HG02588 (cell line): Measurements from ENCODE around the gene SAMD15.
"Not testable (repeated sequence)": the region's sequence is repeated elsewhere in the genome, so short reads cannot be mapped to it uniquely, and the experiment has no call there.

Source experiments
- ATAC-seq: cut with Tn5 transposase; IDR thresholded peaks from one replicate; pipeline ENCODE4 v1.9.1; 2021; ENCODE audit warnings: mild to moderate bottlenecking, moderate library complexity; ENCODE audit not compliant: unreplicated experiment

SAMD15 gene

GRCh38 chr14:77376771-77377501 is at the start of gene SAMD15, which contains the start of gene TMED8:
Gene SAMD15 (plus strand): TSS chr14:77377379. CDS start chr14:77377419, 40 bp downstream.
Gene TMED8 (minus strand): TSS chr14:77377094. CDS start chr14:77377053, 41 bp downstream.
- ATAC-seq: peak; percentile 83

GRCh38 chr14:77329872-77330271 is 47.3 kb upstream of the SAMD15 start:
- ATAC-seq: no peak

DNA sequence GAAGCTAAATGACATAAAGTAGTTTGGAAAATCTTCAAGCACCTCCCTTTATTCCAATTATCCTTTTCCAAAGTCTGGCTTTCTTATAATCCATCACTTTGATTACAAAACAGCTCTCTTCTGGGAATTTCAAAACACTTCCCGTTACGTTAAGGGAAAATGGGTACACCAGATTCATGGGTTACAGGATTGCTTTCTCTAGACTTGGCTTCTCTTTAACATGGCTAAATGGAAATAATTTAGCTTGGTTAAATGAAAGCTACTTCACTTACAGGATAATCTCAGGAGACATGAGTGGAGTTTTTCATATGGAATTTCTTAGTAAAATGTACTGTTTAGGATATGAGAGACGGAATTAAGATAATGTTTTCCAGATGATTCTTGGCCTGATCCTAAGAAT is 41.6 kb upstream of the SAMD15 start:
- no peak for ATAC-seq

- ATAC-seq: not testable (repeated sequence)
Measured at GRCh38 chr14:77337255-77337654, 39.9 kb upstream of the SAMD15 start.

GRCh38 chr14:77337880-77338279 is 39.3 kb upstream of the SAMD15 start:
- ATAC-seq: no peak

- no peak for ATAC-seq
Measured at GRCh38 chr14:77338302-77338701, 38.9 kb upstream of the SAMD15 start.

GRCh38 chr14:77339407-77339806 is 37.8 kb upstream of the SAMD15 start:
- no peak for ATAC-seq

DNA sequence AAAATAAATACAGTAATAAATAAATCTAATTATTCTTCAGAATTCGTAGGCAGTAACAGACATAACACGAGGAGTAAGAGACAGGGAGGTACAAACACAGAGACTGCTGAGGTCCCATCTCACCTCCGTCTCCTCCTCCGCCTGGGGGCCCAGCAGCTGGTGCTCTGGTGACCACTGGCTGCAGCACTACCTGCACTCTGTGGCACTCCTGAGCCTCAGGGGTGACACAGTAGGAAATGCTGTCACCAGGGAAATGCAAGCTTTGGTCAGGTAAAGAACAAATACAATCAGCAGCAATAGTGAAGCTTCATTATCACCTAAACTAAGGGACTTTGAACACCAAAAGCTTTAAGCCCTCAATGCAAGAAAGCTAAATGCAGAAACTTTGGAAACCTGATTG is 36.8 kb upstream of the SAMD15 start:
- no peak for ATAC-seq

- ATAC-seq: no peak
Measured at GRCh38 chr14:77342726-77343397, 34.3 kb upstream of the SAMD15 start.

DNA sequence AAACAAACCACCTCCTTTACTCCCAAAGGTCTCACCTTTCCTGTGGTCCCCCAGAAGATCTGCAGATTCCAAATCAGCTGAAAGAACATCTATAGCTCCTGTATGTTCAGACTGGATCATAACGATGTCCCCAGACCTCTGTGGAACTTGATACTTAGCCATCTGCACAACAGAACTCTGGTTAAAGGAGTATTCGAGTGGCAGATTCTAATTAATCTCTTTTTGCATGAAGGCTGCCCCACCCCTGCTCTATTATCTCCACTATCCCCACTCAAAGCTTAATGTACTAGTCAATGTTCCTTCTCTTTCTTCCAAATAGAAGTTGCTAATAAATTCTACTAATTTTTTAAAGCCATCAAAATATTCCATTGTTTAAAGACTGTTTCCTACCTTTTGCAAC is 33.5 kb upstream of the SAMD15 start:
- ATAC-seq: no peak

DNA sequence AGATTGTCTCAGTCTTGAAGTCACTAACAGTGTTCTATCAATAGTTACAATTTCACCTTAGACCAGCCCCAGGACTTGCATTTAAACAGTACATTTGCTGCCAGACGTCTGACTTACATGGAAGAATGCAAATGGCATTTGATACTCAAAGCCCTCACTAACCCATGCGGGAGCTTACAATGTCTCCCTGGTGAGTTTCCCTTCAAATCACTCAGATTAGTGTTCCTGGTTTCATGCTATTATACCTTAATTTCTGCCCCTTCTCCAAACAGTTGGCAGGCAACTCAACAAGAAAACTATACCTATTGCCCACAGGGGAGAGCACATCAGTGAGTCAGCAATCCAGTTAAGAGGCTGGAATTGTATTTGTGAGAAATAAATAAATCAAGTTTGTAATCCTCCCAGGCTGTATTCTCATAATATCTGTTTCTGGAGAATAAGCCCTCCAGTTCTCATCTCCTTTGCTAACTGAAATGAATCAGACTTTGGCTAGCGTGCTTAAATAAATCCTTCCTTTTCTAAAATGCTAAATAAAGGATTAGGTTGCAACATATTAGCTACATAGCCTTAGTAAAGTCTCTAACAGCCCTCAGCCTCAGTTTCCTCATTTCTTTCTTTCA is 32.7 kb upstream of the SAMD15 start:
- no peak for ATAC-seq

GRCh38 chr14:77346495-77346894 is 30.7 kb upstream of the SAMD15 start:
- ATAC-seq: no peak

GRCh38 chr14:77347751-77348150 is 29.4 kb upstream of the SAMD15 start:
- ATAC-seq: no peak

DNA sequence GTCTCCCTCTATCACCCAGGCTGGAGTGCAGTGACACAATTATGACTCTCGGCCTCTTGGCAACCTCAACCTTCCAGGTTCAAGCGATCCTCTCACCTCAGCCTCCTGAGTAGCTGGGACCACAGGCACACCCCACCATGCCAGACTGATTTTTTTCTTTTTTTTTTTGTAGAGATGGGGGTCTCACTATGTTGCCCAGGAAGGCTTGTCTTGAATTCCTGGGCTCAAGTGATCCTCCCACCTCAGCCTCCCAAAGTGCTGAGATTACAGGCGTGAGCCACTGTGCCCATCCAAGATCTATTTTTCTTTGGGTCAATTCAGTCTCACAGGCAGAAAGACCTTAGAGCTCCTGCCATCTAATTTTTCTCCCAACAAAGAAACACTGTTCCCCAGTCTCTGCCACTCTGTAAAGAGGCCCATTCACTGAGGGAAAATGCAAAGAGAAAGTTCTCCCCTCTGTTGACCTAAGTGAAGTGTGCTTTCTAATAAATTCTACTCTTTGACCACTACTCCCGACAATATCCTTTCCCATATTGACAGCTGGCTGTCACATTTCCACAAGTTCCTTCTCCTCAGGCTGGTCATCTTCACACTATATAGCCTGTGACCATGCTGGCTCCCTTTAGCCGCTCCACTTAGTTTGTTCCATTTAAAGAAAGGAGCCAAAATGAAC is 23.6 kb upstream of the SAMD15 start:
- no peak for ATAC-seq

DNA sequence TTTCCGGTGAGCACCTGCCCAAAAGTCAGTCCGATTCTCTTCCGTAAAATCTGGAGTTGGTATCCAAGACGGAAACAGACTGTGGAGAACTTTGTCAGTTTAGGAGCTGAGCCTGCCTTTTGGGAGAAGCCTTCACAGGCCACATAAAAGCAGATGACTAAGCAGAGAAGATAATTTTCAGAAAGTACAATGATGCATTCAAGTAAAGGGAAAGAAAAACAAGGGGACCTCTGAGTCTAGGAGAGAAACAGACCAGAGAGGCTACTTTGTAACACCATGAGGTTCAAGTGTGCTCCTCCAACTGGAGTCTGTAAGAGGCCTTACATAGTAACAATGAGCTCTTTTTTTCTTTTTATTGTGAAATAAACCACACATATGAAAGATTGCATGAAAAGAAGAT is 21.4 kb upstream of the SAMD15 start:
- no peak for ATAC-seq

DNA sequence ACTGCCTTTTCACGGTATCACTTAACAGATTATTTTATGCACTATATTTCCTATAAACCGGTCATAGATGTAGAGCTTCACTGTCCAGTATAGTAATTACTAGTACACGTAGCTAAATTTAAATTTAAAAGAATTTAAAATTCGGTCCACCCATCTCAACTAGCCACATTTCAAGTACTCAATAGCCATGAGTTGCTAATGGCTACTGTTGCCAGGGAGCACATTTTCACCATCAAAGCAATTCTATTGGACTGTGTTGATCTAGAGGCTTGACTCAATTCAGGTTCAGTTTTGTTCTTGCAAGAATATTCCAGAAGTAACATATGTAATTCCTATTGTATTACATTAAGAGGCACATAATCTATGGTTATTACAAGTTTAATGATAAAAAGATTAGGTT is 20.3 kb upstream of the SAMD15 start:
- no peak for ATAC-seq

DNA sequence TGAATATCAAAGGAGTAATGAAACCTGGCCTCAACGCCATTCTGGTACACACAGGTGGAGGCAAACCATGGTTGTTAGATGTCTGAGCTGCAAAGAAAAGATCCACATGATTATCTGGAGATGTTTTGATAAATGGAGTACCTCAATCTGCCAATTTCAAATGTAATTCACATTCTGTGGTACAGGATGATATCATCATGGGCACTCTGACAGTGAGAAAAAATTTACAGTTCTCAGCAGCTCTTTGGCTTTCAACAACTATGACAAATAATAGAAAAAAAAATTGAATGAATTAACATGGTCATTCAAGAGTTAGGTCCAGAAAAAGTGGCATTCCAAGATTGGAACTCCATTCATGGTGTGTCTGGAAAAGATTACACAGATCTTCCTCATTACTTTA is 17.6 kb upstream of the SAMD15 start:
- ATAC-seq: no peak

DNA sequence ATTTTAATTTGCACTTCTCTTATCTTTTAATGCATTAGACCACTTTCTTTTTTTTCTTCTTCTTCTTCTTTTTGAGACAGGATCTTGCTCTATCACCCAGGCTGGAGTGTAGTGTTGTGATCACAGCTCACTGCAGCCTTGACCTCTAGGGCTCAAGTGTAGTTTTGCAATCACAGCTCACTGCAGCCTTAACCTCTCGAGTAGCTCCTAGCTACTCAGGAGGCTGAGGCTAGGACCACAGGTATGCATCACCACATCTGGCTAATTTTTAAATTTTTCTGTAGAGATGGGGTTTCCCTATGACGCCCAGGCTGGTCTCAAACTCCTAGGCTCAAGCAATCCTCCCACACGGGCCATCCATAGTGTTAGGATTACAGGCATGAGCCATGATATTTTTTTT is 13.0 kb upstream of the SAMD15 start:
- ATAC-seq: no peak

- no peak for ATAC-seq
Measured at GRCh38 chr14:77369285-77369684, 7.9 kb upstream of the SAMD15 start.

GRCh38 chr14:77372304-77372841 is 4.8 kb upstream of the SAMD15 start:
- peak; percentile 31 for ATAC-seq
